HL-60/S4 treated with phorbol 12-myristate 13-acetate at 8.2 ng/mL for 4 days and 3 days (cell line): ENCODE results near the gene CACNA2D4.

ENCODE experiments used
- in situ Hi-C: fragments of 300-500 bp; cut with MboI; formaldehyde crosslinking; loops from 2 replicates; pipeline ENCODE4 v1.15.0; 2022; ENCODE audit warnings: low sequenced_read_pairs

CACNA2D4 gene

DNA sequence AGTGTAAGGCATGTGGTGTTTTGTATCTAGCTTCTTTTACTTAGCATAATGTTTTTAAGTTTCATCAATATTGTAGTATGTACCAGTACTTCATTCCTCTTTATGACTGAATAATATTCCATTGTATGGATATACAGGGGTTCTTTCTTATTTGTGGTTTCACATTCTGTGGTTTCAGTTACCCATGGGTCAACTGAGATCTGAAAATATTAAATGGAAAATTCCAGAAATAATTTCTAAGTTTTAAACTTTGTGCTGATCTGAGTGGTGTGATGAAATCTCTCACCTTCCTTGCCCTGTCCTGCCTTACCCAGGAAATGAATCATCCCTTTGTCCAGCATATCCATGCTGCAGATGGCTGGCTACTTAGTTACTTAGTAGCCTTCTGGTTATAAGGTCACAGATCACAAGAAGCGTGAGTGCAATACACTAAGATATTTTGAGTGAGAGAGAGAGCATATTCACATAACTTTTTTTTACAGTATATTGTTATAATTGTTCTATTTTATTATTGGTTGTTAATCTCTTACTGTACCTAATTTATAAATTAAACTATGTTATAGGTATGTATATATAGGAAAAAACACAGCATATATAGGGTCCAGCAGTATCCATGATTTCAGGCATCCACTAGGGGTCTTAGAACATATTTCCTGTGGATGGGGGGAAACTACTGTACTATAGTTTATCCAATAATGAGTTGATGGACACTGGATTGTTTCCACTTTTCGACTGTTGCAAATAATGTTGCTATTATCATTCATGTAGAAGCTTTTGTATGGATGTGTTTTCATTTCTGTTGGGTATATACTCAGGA lies 157.7 kb downstream of the CACNA2D4 start:
- in situ Hi-C loops = no loop called here

DNA sequence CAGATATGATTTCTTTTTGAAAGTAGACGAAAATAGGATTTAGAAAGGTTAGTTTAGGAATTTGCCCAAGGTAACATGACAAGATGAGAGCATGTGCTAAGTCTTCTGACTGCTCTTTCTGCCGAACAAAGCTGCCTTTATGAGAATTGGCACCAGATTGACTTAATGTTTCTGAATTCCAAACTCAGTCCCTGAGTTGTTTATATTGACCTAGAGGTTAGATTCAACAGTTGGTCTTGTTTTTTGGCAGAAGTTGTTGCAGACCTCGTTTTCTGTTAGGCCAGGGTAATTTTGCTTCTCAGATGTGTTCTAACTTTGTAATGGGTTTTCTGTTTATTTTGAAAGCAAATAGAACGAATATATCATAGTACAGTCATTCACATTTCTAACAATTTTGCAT lies 159.6 kb downstream of the CACNA2D4 start:
- in situ Hi-C loops = no loop called here

DNA sequence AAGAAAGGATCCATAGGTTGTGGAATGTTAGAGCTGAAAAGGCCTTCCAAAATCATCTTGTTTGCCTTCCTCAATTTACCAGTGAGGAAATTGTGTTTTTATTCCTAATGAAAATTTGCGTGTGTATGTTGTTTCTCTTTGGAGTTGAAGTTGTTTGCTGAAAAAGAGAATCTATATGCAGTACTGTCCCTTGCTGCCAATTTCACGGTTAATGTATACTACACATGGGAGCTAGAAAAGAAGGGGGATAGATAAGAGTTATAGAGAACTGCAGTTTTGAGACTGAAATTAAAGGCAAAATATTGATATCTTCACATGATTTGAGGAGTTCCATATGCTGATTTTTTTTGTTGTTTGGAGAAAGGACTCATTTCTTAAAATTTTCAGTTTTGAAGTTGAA lies 160.1 kb downstream of the CACNA2D4 start:
- in situ Hi-C loops = no loop called here

- in situ Hi-C loops = no loop called here
Observed at GRCh38 chr12:1750300-1750699, 168.2 kb downstream of the CACNA2D4 start.

- in situ Hi-C loops = no loop called here
Observed at GRCh38 chr12:1749019-1749418, 169.4 kb downstream of the CACNA2D4 start.

DNA sequence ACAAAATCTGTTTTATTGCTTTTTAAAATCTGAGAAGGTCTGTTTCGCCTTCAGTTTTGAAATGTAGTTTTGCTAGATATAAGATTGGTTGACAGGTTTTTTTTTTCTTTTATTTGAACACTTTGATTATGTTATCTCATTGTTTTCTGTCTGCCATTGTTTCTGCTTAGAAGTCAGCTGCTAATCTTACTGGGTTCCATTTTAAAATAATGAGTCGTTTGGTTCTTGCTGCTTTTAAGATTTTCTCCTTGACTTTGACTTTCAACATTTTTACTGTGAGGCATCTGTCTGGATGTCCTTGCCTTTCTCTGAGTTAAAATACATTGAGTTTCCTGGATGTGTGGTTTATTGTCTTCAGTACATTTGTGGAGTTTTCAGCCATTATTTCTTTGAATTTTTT lies 170.8 kb downstream of the CACNA2D4 start:
- in situ Hi-C loops = no loop called here

DNA sequence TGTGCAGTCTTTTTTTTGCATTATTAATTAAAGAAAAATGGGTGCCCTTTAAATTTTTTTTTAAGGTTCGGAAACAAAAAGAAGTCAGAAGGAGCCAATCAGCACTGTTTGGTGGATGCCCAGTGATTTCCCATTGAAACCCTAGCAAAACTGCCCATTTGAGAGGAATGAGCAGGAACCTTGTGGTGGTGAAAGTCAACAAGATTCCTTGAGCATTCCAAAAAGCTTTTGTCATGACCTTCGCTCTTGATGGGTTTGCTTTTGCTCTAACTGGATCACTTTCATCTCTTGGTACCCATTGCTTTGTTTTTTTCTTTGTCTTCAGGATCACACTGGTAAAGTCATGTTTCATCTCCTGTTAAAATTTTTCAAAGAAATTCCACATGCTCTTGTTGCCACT lies 173.5 kb downstream of the CACNA2D4 start:
- in situ Hi-C loops = no loop called here
